Myocyte (in vitro differentiated cells): ENCODE data around the gene NYAP2. TPM values are rescaled to one million over a fixed set of nuclear protein-coding genes. Genes with fewer than 3 reads are reported as not detected.

Experiments used
- DNase-seq: peaks from one replicate; pipeline ENCODE4 v3.0.0-alpha.2; 2012; ENCODE audit warnings: low read depth
- total RNA-seq: library from RNA; depleted of rRNA; stranded (reverse); fragments of >200 nt; gene quantifications from 2 replicates; pipeline ENCODE4 v1.2.3, GENCODE V29; 2014

The NYAP2 gene
- total RNA-seq, 1 donor from 2014 or later: 0.05 TPM

- DNase-seq: no peak
Observed at GRCh38 chr2:225614915-225615314, 215.4 kb downstream of the NYAP2 start.

GRCh38 chr2:225615514-225615913 lies 216.0 kb downstream of the NYAP2 start:
- DNase-seq: no peak

GRCh38 chr2:225616372-225616771 lies 216.9 kb downstream of the NYAP2 start:
- DNase-seq: no peak

- no peak for DNase-seq
Observed at GRCh38 chr2:225616848-225617247, 217.3 kb downstream of the NYAP2 start.

- DNase-seq: no peak
Observed at GRCh38 chr2:225620227-225620626, 220.7 kb downstream of the NYAP2 start.

- DNase-seq: no peak
Observed at GRCh38 chr2:225630824-225631533, 231.5 kb downstream of the NYAP2 start.

GRCh38 chr2:225632351-225632750 lies 232.8 kb downstream of the NYAP2 start:
- no peak for DNase-seq

- DNase-seq: peak; percentile 5
Observed at GRCh38 chr2:225636558-225636957, 237.0 kb downstream of the NYAP2 start.

- peak; percentile 17 for DNase-seq
Observed at GRCh38 chr2:225637259-225637658, 237.7 kb downstream of the NYAP2 start.

GRCh38 chr2:225640550-225640949 lies 241.0 kb downstream of the NYAP2 start:
- DNase-seq: no peak

- DNase-seq: no peak
Observed at GRCh38 chr2:225649274-225649673, 249.8 kb downstream of the NYAP2 start.

- DNase-seq: no peak
Observed at GRCh38 chr2:225650041-225650440, 250.5 kb downstream of the NYAP2 start.

- peak; percentile 79 for DNase-seq
Observed at GRCh38 chr2:225660262-225661131, 261.0 kb downstream of the NYAP2 start.

- peak; percentile 41 for DNase-seq
Observed at GRCh38 chr2:225662101-225662500, 262.6 kb downstream of the NYAP2 start.

GRCh38 chr2:225667445-225667844 lies 267.9 kb downstream of the NYAP2 start:
- no peak for DNase-seq

GRCh38 chr2:225668606-225669266 lies 269.2 kb downstream of the NYAP2 start:
- peak; percentile 76 for DNase-seq

GRCh38 chr2:225670111-225670974 lies 270.8 kb downstream of the NYAP2 start:
- DNase-seq: peak; percentile 62

GRCh38 chr2:225678792-225679191 lies 279.3 kb downstream of the NYAP2 start:
- DNase-seq: no peak

- no peak for DNase-seq
Observed at GRCh38 chr2:225683258-225683657, 283.7 kb downstream of the NYAP2 start.

- DNase-seq: no peak
Observed at GRCh38 chr2:225690153-225690552, 290.6 kb downstream of the NYAP2 start.

GRCh38 chr2:225691711-225692110 lies 292.2 kb downstream of the NYAP2 start:
- no peak for DNase-seq
